Activated T-helper 1 cell treated with Interleukin-2 at 50 U/mL for 16 hours (primary cell): Measurements from ENCODE around the gene SIK1.

Source experiments
- DNase-seq: peaks from one replicate; pipeline ENCODE4 v3.0.0-alpha.2; 2020; ENCODE audit warnings: low read depth

Gene SIK1

DNA sequence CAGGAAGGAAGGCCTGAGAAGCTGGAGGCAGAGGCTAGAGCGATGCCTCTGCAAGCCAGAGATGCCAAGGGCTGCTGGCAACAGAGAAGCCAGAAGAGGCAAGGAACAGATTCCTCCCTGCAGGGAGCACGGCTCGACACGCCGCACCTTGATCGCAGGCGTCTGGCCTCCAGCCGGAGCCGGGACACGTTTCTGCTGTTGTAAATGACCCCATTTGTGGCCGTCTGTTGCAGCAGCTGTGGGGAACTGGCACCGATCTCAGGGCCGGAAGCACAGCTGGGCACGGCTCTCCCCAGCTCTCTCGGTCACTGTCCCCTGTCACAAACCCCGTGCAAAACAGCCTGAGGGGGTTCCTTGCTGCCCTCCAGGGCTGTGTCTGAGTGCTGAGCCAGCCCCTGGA is 59.6 kb downstream of the SIK1 start:
- DNase-seq: no peak

DNA sequence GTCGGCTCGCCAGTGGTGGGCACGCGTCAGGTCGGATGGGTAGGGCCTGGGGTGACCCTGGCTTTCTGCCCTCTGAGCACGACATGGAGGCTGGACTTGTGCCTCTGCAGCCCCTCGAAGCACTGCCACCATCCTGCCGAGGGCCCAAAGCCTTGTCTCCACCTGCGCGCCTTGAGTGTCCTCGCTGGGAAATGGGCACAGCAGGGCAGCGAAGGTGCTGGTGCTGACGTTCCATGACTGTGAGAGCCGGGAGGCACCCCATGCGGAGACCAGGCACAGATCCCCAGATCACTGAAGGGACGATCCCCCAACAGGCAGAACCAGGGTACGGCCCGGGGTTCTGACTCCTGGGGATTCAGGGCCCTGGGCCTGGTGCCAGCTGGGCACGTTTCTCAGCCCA is 60.3 kb downstream of the SIK1 start:
- no peak for DNase-seq

DNA sequence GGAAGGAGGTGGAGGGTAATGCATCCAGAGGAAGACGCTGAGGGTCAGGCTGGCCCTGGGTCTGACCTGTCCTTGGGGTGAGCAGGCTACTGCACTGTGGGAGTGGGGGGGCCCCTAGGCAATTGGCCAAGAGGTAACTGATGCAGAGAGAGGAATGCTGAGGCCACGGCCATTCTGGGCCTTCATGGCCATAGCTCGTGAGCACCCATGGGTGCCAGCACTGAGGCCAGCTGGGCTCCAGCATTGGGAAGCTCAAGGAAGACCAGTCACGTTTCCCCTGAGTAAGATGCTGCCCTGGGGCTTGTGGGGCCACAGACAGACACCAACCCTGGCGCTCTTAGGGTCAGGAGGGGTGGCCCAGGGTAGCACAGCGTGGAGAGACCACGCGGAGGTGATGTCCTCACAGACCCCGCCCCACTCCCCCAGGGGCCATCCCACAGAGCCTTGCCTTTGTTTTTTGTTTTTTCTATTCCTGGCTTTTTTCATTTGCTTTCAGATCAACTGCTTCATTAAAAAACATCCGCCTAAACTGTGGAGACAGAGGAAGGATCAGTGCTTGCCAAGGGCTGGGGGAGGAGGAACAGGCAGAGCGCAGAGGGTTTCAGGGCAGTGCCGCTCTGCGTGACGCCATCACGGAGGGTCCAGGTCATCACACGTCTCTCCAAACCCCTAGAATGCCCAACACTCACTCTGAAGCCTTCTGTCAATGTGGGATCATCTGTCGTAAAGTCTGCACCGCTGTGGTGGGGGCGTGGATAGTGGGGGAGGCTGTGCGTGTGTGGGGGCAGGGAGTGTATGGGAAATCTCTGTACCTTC is 61.1 kb downstream of the SIK1 start:
- no peak for DNase-seq

DNA sequence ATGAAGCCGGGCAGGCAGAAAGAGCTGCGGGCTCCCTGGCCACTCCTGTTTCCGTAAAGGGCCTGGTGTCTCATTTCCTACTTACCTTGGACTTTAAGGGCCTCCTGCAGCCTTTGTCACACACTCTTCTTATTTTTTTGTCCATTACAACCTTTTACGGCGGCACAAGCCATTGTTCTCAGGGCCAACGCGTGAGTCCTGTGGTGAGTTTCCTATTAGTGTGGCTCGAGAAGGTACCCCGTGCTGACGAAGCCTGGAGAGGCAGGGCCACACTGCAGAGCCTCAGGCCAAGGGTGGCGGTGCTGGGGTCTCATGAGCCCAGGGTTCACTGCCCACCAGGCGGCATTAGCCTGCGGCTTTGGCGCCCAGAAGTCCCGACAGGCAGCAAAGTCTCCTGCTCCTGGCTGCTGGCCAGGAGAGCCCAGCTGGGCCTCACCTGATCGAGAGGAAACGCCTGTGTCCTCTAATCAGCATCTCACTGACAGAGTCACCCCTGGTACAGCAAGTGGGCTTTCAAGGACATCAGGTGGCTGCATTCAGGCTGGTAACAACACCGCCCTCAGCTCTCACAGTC is 62.0 kb downstream of the SIK1 start:
- DNase-seq: no peak
